Tibial nerve (tissue), 4 donors: ENCODE data around the gene CTDSPL.

Experiments
- CTCF ChIP-seq, 5 experiments: fragments of 200-600 bp in 3 of 5; fragments of 450-650 bp in 2 of 5; sonication (generic) in 3 of 5; IDR thresholded peaks; one replicate each; pipeline ENCODE4 v1.5.1; 2016 to 2019; ENCODE audit warnings: antibody characterized with exemption in 5 of 5, mild to moderate bottlenecking in 3 of 5, moderate library complexity in 2 of 5
- EP300 ChIP-seq, 2 donors: sonication (generic); formaldehyde crosslinking; IDR thresholded peaks; one replicate each; pipeline ENCODE4 v1.6.1; 2017; ENCODE audit warnings: antibody characterized with exemption in 2 of 2, mild to moderate bottlenecking in 1 of 2
- POLR2A ChIP-seq, 2 donors: fragments of 450-650 bp; IDR thresholded peaks; one replicate each; pipeline ENCODE4 v1.6.1; 2017; ENCODE audit warnings: antibody characterized with exemption in 2 of 2, mild to moderate bottlenecking in 2 of 2, moderate library complexity in 2 of 2

DNA sequence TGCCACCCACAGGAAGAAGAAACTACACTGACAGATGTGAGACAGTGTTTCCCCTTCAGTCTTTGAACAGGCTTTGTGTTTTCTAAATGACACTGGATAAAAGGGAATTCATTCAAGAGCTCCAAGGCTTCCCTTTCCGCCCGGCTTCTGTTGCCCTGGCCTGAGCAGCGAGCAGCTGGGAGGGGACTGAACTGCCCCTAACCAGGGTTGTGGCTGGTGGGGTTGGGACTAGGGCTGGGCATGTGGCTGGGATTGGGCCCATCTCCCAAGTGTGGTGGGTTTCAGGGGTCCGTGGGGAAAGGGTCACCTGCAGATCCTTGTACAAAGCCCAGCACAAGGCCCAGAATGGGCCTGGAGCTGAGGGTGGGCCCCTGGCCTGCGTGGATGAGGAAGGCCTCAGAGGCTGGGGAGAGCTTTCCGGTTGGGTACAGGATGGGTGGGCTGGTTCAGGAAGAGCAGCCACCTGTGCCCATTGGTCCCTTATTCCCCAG, 139.3 kb downstream of the CTDSPL start:
- TF ChIP-seq POLR2A (IDR thresholded peaks at IDR 0.05) (no peak), EP300 (IDR thresholded peaks at IDR 0.05) (no peak), CTCF (IDR thresholded peaks at IDR 0.05) (no peak)
